H1 (cell line): Measurements from ENCODE around the gene INTS6. TPM values are rescaled to one million over a fixed set of nuclear protein-coding genes. Genes with fewer than 3 reads are reported as not detected.

Experiments used
- BACH1 ChIP-seq: IDR thresholded peaks from 2 replicates; pipeline ENCODE4 v1.6.1; 2012; ENCODE audit warnings: low read length, improper control_type of control experiment
- CHD7 ChIP-seq: fragments of 300-600 bp; sonication (generic); IDR thresholded peaks from 2 replicates; pipeline ENCODE4 v1.7.1; 2012; ENCODE audit warnings: low read length, moderate library complexity, mild to moderate bottlenecking, inconsistent platforms; ENCODE audit not compliant: insufficient replicate concordance
- JUN ChIP-seq: IDR thresholded peaks from 2 replicates; pipeline ENCODE4 v1.6.1; 2011; ENCODE audit warnings: low read depth, mild to moderate bottlenecking, improper control_type of control experiment, low read length
- NRF1 ChIP-seq: IDR thresholded peaks from 2 replicates; pipeline ENCODE4 v1.6.1; 2011; ENCODE audit warnings: mild to moderate bottlenecking, low read depth, low read length, improper control_type of control experiment
- PHF8 ChIP-seq: fragments of 200-600 bp; sonication (generic); conservative IDR thresholded peaks from 2 replicates; pipeline ENCODE4 v1.7.1; 2012; ENCODE audit warnings: low read depth, mild to moderate bottlenecking, inconsistent platforms, low read length, moderate library complexity
- POLR2A ChIP-seq, 2 experiments: IDR thresholded peaks; 1 replicate in 1 of 2; 2 replicates in 1 of 2; pipeline ENCODE4 v1.6.1; 2011; ENCODE audit warnings: low read depth in 2 of 2, low read length in 2 of 2, mild to moderate bottlenecking in 2 of 2; ENCODE audit errors: control extremely low read depth in 1 of 2
- RAD21 ChIP-seq, 2 experiments: IDR thresholded peaks in 1 of 2; conservative IDR thresholded peaks in 1 of 2; 2 replicates each; pipeline ENCODE4 v1.6.1; 2011; ENCODE audit warnings: low read depth in 2 of 2, low read length in 2 of 2, improper control_type of control experiment in 1 of 2, inconsistent platforms in 1 of 2, mild to moderate bottlenecking in 1 of 2, moderate library complexity in 1 of 2
- RFX5 ChIP-seq: IDR thresholded peaks from 2 replicates; pipeline ENCODE4 v1.6.1; 2011; ENCODE audit warnings: low read depth, low read length, improper control_type of control experiment, borderline replicate concordance
- SP2 ChIP-seq: IDR thresholded peaks from 2 replicates; pipeline ENCODE4 v1.6.1; 2012; ENCODE audit warnings: mild to moderate bottlenecking, low read length, inconsistent platforms
- SP4 ChIP-seq: IDR thresholded peaks from 2 replicates; pipeline ENCODE4 v1.6.1; 2012; ENCODE audit warnings: low read length, inconsistent platforms
- TEAD4 ChIP-seq: IDR thresholded peaks from 2 replicates; pipeline ENCODE4 v1.6.1; 2012; ENCODE audit warnings: low read depth, low read length, inconsistent platforms, mixed read lengths
- polyA plus RNA-seq, 7 experiments: library from polyadenylated mRNA; depleted of rRNA in 3 of 7; stranded (reverse) in 5 of 7; unstranded in 2 of 7; fragments of >200 nt in 5 of 7; fragments of 200-250 nt in 2 of 7; gene quantifications; 1 replicate in 5 of 7; 2 replicates in 1 of 7; 4 replicates in 1 of 7; pipeline versions ENCODE4 v1.2.1 to v1.2.3, GENCODE V29; 2011 to 2013; ENCODE audit warnings: missing spikeins in 2 of 7, mixed read lengths in 2 of 7
- total RNA-seq: library from RNA; stranded (reverse); fragmentation: NEBNext Ultra II Directional; extraction: Animal tissue kit (Norgen Biotek cat#: 25700); gene quantifications from 2 replicates; pipeline ENCODE4 v1.2.1, GENCODE V29; 2021

The INTS6 gene
- total and polyA plus RNA-seq, 2 of the 8 experiments (the other 6 are each of a cell fraction or from before 2014, with no cell fraction given): 12.6 to 42.8 TPM

GRCh38 chr13:51478418-51479198 lies 25.8 kb upstream of the INTS6 start (continued):
- no peak for TF ChIP-seq CHD7
- no peak for TF ChIP-seq BACH1
- TF ChIP-seq SP4: no peak
- TF ChIP-seq POLR2A (IDR thresholded peaks at IDR 0.05; ENCODE audit: control extremely low read depth in 1 of 2, low read depth in 2 of 2, low read length in 2 of 2): no peak
- no peak for TF ChIP-seq RFX5
- no peak for TF ChIP-seq RAD21 (IDR thresholded peaks at IDR 0.05 in 1 of 2, conservative IDR thresholded peaks at IDR 0.05 in 1 of 2; ENCODE audit: low read depth in 2 of 2, low read length in 2 of 2)
- TF ChIP-seq JUN: no peak
- no peak for TF ChIP-seq PHF8
- no peak for TF ChIP-seq SP2
- TF ChIP-seq NRF1: no peak
- TF ChIP-seq TEAD4: no peak
